GM23248 (cell line): ENCODE measurements around the gene EGLN3.

Experiments used
- EZH2 ChIP-seq: fragments of 200-600 bp; sonication (generic); IDR thresholded peaks from 2 replicates; pipeline ENCODE4 v1.6.1; 2018; ENCODE audit warnings: antibody characterized with exemption, mild to moderate bottlenecking; ENCODE audit not compliant: insufficient read depth, poor library complexity, severe bottlenecking
- EZH2phosphoT487 ChIP-seq: fragments of 200-600 bp; sonication (generic); IDR thresholded peaks from 2 replicates; pipeline ENCODE4 v1.6.1; 2018; ENCODE audit warnings: antibody characterized with exemption, moderate library complexity, mild to moderate bottlenecking, low read depth; ENCODE audit not compliant: insufficient read depth

DNA sequence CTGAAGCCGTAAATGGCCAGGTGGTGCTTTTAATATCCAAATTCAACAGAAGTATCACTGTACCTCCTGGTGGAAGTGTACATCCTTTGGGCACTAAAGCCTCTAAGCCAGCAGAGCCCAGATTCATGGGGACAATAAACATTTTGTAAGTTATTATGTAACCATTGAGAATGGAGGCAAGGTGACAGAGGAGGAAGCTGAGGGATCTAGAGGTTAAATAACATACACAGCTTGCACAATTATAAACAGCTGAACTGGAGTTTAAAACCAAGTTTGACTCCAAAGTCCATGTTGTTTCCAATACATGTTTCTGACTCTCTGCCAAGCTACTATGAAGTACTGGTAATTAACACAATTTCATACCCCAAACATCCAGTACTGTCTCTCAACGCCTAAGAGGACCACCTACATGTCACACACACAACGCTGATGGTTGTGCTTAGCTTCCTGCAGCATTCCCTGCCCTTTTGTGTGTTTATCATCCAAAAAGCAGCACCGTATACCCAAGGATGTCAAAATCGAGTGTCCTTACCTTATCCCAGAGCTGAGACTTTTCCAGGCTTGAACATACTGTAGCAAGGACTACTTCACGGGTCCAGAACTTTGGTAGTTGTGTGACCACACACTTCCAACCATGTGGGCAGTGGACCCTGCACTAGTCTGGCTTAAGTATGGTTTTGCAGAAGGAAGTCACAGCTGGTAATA lies 41.3 kb downstream of the EGLN3 start:
- TF ChIP-seq EZH2 (no peak), EZH2phosphoT487 (no peak)
